ENCODE results near the gene GADD45A. TPM values are rescaled to one million over a fixed set of nuclear protein-coding genes. Genes with fewer than 3 reads are reported as not detected.

The GADD45A gene
- total RNA-seq, 2 experiments from 2014 or later, result 36.2 to 39.1 TPM

- Mint-ChIP-seq H3K27me3 (no peaks in the 10 kb centered on the region), H3K36me3 (no peaks in the 10 kb centered on the region), H3K4me1 (ENCODE audit: low read depth) (peaks cover 12% of the 10 kb centered on the region), H3K9me3 (no peaks in the 10 kb centered on the region), H3K27ac (no peak overlapping the region), H3K4me3 (no peak overlapping the region)
- intact Hi-C loops (cut with micrococcal nuclease), result loop anchor here (1.0 kb wide), 2 partner anchors 13 to 50 kb away; no protein-coding TSS in a partner anchor
- ChIA-PET POLR2A (interaction anchor here (1.0 kb wide), 1 partner anchor 53 kb away, joined by 3 read pairs; no protein-coding TSS in a partner anchor), CTCF (interaction anchor here (2.9 kb wide), 1 partner anchor 23 kb away, joined by 9 read pairs; no protein-coding TSS in a partner anchor)
- no peak for DNase-seq
Observed at GRCh38 chr1:67736750-67737149, 51.7 kb downstream of the GADD45A start.

GRCh38 chr1:67737875-67738274 lies 52.9 kb downstream of the GADD45A start:
- Mint-ChIP-seq H3K27me3 (no peaks in the 10 kb centered on the region), H3K36me3 (no peaks in the 10 kb centered on the region), H3K27ac (no peak overlapping the region), H3K4me3 (no peak overlapping the region), H3K9me3 (no peaks in the 10 kb centered on the region), H3K4me1 (ENCODE audit: low read depth) (peaks cover 12% of the 10 kb centered on the region)
- no peak for DNase-seq
- POLR2A ChIA-PET, result interaction anchor here (1.0 kb wide), 2 partner anchors 52 to 54 kb away, joined by 3 read pairs; partner anchors contain the start of gene GADD45A
- CTCF ChIA-PET, result interaction anchor here (2.9 kb wide), 1 partner anchor 22 kb away, joined by 9 read pairs; no protein-coding TSS in a partner anchor
- intact Hi-C loops (cut with micrococcal nuclease), result no loop called here

Other genes with a start within 250 kb of the GADD45A start
- under 1 TPM; 0.12 TPM for gene GNG12, start 148.3 kb downstream of the GADD45A start, total RNA-seq

Measured in activated CD4-positive, alpha-beta memory T cell treated with anti-CD3 and anti-CD28 coated beads for 36 hours (primary cell).